Left lobe of liver (tissue), 2 donors: ENCODE data around the gene KSR1. TPM values are rescaled to one million over a fixed set of nuclear protein-coding genes. Genes with fewer than 3 reads are reported as not detected.
A peak's percentile ranks its signal among the peaks of the same experiment; 100 is the strongest.

Experiments
- ATAC-seq: fragments of 200-7000 bp; cut with Tn5 transposase; one replicate; pipeline ENCODE4 v1.9.1; 2020; ENCODE audit warnings: mild to moderate bottlenecking, moderate library complexity
- DNase-seq: peaks from one replicate; pipeline ENCODE4 v3.0.0-alpha.2; 2020; ENCODE audit warnings: low spot score
- total RNA-seq: library from RNA; stranded (reverse); gene quantifications from one replicate; pipeline ENCODE4 v1.2.1, GENCODE V29; 2021
- donor health status: DM: no; HTN: no; CAD: no; lungs with moderate emphysema.
- donor health status: DM: no; HTN: yes; CAD: no.

The KSR1 gene
- total RNA-seq, 1 donor from 2014 or later, result 11.4 TPM

DNA sequence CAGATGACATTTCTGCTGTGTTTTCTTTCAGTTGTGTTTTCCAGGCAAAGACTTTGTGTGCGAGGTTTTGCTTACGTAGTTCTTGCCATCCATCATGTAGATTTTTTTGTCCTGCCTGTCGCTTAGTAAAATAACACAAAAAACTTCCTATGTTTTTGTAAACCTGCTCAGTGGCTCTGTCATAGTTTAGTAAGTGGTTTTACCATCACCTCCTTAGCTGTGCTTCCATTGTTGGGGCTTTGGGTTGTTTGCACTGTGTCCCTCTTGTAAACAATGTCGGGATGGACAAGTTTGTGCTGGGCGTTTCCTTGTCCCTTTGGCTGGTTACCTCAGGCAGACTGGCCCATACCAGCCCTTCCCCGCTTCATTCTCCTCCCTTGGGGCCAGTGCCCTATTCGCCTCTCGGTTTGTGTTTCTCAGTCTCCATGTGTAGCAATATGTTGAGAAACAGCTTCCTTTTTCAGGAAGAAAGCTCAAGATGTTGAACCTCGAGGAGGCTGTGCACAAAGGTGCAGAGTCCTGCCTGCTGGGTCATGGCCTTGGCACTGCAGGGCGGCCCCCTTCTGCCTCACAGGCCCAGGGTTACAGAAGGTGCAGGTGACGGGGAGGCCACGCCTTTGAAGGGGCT lies 74.6 kb downstream of the KSR1 start:
- DNase-seq (no peak), ATAC-seq (peak; percentile 33)

GRCh38 chr17:27531469-27531961 lies 75.3 kb downstream of the KSR1 start:
- ATAC-seq (no peak), DNase-seq (no peak)

- ATAC-seq, result peak; percentile 65
- no peak for DNase-seq
Observed at GRCh38 chr17:27532269-27533263, 76.3 kb downstream of the KSR1 start.

GRCh38 chr17:27533874-27534815 lies 77.9 kb downstream of the KSR1 start:
- ATAC-seq (no peak), DNase-seq (no peak)

DNA sequence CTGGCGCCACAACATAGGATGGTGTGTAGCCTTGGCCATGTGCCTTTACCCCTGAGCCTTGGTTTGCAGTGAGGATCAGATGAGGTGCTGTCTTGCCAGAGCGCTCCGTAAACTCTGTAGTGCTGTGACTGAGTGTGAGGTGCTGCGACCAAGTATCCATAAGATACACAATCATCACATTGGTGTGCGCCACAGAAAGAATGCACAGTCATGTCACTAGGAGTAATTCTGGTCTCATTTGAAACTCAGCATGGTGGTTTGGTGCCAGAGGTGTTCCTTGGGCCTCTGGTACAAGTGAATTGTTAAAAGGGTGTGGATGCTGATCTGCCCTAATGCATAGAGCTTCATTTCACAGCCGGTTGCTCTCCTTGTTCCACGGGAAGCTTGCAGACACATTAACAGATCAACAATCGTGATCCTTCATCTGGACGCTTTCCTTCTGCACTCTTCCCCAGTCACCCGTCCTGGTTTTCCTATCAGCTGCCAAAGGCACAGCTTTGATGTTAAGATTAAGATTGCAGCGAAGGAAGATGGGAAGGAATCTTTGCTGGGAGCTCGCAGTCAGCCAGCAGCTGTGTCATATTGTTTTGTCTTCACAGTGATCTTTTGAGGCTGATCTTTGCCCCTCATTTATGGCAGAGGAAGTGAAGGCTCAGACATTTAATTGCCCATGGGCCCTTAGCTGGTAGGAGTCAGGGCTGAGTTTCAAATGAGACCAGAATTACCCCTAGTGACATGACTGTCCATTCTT lies 79.1 kb downstream of the KSR1 start:
- no peak for ATAC-seq
- no peak for DNase-seq

- DNase-seq, result no peak
- no peak for ATAC-seq
Observed at GRCh38 chr17:27535975-27536374, 79.7 kb downstream of the KSR1 start.

DNA sequence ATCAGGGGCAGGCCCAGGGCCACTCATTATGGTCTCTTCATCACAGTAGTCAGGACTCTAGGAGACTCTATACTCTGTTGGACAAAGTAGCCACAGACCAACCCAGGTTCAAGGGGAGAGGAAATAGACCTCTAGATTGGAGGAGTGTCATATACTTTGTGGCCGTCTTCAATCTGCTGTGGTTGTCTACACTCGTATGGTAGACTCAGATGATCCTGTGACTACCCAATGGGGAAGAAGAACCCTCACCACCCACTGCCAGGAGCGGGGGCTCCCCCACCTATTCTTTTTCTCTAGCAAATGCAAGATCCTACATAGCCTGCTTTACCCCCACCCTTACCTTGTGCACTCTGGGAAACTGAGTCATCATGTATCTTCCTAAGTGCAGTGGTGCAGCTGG lies 80.5 kb downstream of the KSR1 start:
- ATAC-seq (no peak), DNase-seq (no peak)

GRCh38 chr17:27538156-27538955 lies 82.1 kb downstream of the KSR1 start:
- no peak for DNase-seq

DNA sequence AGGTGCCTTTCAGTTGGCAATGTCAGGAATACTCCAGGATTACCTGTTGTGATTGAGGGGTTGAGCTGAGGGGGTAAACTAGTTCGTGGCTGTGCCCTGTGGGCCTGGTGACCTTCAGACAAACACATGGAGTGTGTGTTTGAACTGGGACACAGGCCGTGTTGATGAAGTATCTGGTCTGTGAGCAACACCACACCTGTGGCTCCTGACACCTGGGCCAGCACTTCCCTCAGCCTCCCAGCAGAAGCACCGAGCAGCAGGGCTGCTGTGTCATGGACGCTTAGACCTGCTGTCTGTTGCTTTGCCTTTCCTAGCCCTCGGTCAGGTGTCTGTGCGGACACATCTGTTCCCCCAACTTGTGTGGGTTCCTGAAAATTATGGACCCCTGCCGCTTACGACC lies 82.9 kb downstream of the KSR1 start:
- ATAC-seq, result no peak
- DNase-seq, result no peak

More at GRCh38 chr17:27538156-27538955, 82.1 kb downstream of the KSR1 start:
- no peak for ATAC-seq

- ATAC-seq (no peak), DNase-seq (no peak)
Observed at GRCh38 chr17:27539794-27540317, 83.6 kb downstream of the KSR1 start.

GRCh38 chr17:27540318-27541101 lies 84.3 kb downstream of the KSR1 start:
- ATAC-seq (peak; percentile 86), DNase-seq (peak; percentile 82)

DNA sequence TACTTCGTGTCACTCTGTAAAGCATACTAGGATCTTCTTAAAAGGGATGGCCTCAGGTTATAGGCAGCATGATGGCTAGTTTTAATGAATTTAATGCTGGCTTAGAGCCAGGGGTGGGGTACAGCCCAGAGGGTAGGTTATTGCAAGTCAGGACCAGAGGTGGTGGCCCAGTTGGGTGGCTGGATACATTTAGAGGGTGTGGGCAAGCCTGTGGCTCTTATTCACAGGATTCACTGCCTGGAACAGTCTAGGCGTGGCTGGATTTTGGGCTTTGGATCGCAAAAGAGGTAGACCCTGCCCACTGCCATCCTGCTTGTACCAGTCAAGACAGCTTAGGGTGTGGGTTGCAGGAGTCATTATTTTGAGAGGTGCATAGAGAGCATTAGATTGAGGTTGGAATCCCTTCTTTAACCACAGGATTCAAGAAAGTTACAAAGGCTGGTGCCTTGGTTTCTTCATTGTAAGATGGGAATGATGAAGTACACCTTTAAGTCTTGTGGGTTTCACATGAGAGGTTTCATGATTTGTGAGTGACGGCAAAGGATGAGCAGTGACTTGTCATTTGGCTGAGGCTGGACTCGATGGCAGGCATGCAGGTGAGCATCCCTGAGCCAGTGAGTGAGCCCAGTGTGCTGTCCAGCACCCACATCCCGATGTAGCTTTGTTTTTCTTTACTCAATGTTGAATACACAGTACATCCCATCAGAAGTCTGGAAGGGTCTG lies 85.2 kb downstream of the KSR1 start:
- DNase-seq, result no peak
- no peak for ATAC-seq

GRCh38 chr17:27542841-27543463 lies 86.7 kb downstream of the KSR1 start:
- no peak for ATAC-seq
- DNase-seq, result no peak

DNA sequence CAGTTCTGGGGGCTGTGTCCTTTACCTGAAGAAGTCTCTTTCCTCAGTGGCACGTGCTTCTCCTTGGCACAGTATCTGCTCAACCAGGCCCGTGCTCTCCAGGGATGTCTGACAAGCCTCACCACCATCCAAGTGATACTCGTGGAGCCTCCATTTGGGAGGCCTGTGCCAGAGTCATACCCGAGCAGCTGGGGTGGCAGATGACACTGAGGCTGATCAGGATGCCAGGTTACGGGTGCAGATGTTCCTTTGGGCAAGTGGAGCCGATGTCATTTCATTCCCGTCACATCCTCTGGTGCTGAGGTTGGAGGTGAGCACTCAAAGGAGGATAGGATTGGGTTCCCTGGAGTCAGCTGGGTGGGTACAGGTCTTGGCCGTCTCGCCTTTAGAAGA lies 87.2 kb downstream of the KSR1 start:
- DNase-seq, result no peak
- ATAC-seq, result no peak

DNA sequence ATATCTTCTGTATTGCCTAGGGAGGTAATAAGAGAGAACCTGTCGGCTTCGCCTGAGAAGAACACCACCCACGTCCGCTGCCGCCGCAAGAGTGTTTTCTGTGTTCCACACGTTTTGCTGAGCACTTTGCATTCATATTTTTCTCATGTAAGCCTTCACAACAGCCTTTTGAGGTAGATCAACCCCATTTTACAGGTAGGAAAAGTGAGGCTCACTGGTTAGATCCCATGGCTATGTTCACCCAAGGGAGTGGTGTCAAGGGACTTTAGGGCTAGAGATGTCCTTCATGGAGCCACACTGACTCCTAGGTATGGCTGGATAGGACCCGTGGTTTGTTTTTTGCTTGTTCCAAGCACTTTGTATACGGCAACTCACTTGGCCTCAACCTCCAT lies 87.7 kb downstream of the KSR1 start:
- ATAC-seq, result no peak
- DNase-seq, result no peak

GRCh38 chr17:27544350-27545131 lies 88.3 kb downstream of the KSR1 start:
- ATAC-seq, result no peak
- no peak for DNase-seq
